B cell (primary cell): ENCODE results near the gene YIF1A.

Source experiments
- CTCF ChIP-seq: fragments of 200-600 bp; IDR thresholded peaks from one replicate; pipeline ENCODE4 v1.8.0; 2022; ENCODE audit warnings: antibody characterized with exemption, mild to moderate bottlenecking
- EZH2 ChIP-seq: IDR thresholded peaks from 2 replicates; pipeline ENCODE4 v1.6.1; 2012; ENCODE audit warnings: borderline replicate concordance, low read depth, mild to moderate bottlenecking, moderate library complexity, low read length; ENCODE audit not compliant: insufficient read depth, poor library complexity, severe bottlenecking

- no peak for TF ChIP-seq CTCF
- no peak for TF ChIP-seq EZH2
Measured at GRCh38 chr11:66239511-66239910, 49.4 kb downstream of the YIF1A start.
